Epithelial cell of proximal tubule (primary cell): ENCODE results near the gene TMEM212. TPM values are rescaled to one million over a fixed set of nuclear protein-coding genes. Genes with fewer than 3 reads are reported as not detected.

Experiments used
- DNase-seq: peaks from one replicate; pipeline ENCODE4 v3.0.0-alpha.2; 2011; ENCODE audit warnings: low read depth
- H3K4me3 ChIP-seq: 2 replicates; pipeline ENCODE4 v1.5.1; 2011; ENCODE audit warnings: low read depth, mild to moderate bottlenecking, low read length
- total RNA-seq: library from RNA; depleted of rRNA; stranded (reverse); fragments of >200 nt; gene quantifications from 2 replicates; pipeline ENCODE4 v1.2.3, GENCODE V29; 2015
- TF ChIP-seq, protein P1 (sequence below): conservative IDR thresholded peaks from 2 replicates; pipeline ENCODE4 v1.5.1; 2012; ENCODE audit warnings: low read depth, mild to moderate bottlenecking, low read length

Gene TMEM212
- total RNA-seq, 1 donor from 2014 or later: not detected

GRCh38 chr3:171833789-171834460 is 9.2 kb upstream of the TMEM212 start:
- H3K4me3 ChIP-seq: no peak overlapping the region
- no peak for DNase-seq
- TF ChIP-seq, protein P1, sequence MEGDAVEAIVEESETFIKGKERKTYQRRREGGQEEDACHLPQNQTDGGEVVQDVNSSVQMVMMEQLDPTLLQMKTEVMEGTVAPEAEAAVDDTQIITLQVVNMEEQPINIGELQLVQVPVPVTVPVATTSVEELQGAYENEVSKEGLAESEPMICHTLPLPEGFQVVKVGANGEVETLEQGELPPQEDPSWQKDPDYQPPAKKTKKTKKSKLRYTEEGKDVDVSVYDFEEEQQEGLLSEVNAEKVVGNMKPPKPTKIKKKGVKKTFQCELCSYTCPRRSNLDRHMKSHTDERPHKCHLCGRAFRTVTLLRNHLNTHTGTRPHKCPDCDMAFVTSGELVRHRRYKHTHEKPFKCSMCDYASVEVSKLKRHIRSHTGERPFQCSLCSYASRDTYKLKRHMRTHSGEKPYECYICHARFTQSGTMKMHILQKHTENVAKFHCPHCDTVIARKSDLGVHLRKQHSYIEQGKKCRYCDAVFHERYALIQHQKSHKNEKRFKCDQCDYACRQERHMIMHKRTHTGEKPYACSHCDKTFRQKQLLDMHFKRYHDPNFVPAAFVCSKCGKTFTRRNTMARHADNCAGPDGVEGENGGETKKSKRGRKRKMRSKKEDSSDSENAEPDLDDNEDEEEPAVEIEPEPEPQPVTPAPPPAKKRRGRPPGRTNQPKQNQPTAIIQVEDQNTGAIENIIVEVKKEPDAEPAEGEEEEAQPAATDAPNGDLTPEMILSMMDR: peak; percentile 62

GRCh38 chr3:171834461-171834801 is 8.7 kb upstream of the TMEM212 start:
- TF ChIP-seq, protein P1: no peak
- no peak for DNase-seq
- no peak overlapping the region for H3K4me3 ChIP-seq

DNA sequence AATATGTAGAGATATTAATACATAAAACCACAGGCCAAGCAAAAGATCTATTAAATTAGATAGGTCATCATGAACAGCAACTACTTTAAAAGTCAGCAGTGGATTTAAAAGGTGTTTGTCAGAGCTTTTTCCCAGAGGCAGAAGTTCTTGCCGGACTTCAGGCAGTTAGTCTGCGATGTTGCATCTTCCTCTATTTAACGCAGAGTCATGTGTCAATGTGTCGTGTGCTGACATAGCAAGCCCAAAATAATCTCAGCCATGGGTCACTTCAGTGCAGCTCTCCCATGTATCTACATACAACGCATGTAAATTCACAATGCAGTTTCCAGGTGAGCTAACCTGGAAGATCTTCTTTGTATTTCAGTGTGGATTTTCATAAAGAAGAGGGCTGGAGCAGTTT is 8.0 kb upstream of the TMEM212 start:
- no peak for DNase-seq
- TF ChIP-seq, protein P1: no peak
- no peak overlapping the region for H3K4me3 ChIP-seq

DNA sequence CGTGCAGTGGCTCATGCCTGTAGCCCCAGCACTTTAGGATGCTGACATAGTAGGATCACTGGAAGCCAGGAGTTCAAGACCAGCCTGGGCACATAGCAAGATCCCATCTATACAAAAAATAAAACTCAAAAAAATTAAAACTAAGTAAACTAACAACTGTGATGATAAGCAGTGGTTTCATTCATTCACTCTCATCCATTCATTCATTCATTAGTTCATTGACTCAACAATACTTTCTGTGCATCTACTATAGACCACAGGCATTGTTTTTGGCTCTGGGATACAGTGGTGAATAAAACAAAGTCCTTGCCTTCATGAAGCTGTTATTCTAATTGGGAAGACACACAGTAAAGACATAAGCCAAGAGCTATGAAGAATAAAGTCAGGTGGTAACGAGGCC is 7.5 kb upstream of the TMEM212 start:
- TF ChIP-seq, protein P1: no peak
- no peak overlapping the region for H3K4me3 ChIP-seq
- no peak for DNase-seq

GRCh38 chr3:171836855-171837254 is 6.3 kb upstream of the TMEM212 start:
- no peak overlapping the region for H3K4me3 ChIP-seq
- TF ChIP-seq, protein P1: no peak

DNA sequence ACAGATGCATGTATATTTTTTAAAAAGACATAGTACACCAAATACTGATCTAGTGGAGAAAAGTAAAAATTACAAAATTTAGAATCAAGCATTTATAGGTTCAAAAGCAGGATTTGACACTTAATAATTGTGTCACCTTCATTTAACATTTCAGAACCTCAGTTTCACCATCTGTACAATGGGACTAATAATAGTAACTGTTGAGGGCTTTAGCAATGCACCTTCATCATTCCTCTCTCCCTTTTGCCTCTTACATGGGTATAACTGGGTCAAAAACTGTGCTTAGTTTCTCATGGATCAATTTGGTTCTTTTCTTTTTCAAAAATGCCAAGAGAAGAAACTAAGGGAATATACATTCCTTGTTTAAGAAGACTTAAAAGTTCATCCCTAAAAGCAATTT is 5.5 kb upstream of the TMEM212 start:
- TF ChIP-seq, protein P1: no peak
- no peak overlapping the region for H3K4me3 ChIP-seq
- DNase-seq: no peak

More at GRCh38 chr3:171836855-171837254, 6.3 kb upstream of the TMEM212 start:
- no peak for DNase-seq

GRCh38 chr3:171838218-171838720 is 4.9 kb upstream of the TMEM212 start:
- H3K4me3 ChIP-seq: no peak overlapping the region
- DNase-seq: no peak
- TF ChIP-seq, protein P1: no peak
